Measurements from ENCODE around the gene MEIOC.

DNA sequence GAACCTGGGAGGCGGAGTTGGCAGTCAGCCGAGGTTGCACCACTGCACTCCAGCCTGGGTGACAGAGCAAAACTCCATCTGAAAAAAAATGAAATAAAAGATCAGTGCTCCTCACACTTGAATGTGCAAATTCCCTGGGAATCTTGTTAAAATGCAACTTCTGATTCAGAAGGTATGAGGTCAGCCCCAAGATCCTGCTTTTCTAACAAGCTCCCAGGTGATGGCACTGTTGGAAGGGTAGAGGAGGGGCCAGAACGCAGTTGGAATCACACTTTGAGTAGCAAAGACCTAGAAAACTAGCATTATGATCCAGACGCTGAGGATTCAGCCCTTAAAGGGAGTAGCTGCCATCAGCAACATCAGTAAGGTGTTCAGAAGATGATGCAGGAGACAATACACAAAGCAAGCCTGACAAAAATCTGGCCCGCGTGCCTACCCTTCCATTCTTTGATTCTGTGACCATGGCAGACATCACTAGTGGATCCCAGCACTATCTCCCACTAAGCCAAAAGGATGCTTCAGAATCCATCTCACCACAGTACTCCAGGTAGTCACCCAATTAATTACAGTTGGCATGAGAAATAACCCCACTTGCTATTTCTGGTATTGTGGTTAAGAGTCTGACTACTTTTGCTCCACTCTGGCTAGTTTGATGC, 33.1 kb upstream of the MEIOC start:
- TF ChIP-seq EZH2 (IDR thresholded peaks at IDR 0.05) (no peak), POLR2AphosphoS5 (IDR thresholded peaks at IDR 0.05; ENCODE audit: borderline replicate concordance, low read depth, low read length) (no peak), FOXP2 (optimal IDR thresholded peaks at IDR 0.05; ENCODE audit: control extremely low read depth, extremely low read length, insufficient read depth) (no peak)
